ENCODE measurements around the gene NRCAM. TPM values are rescaled to one million over a fixed set of nuclear protein-coding genes. Genes with fewer than 3 reads are reported as not detected.

Gene NRCAM
- total and polyA plus RNA-seq, 2 of the 13 experiments (the other 11 are each of a cell fraction or from before 2014, with no cell fraction given): 0.31 to 0.33 TPM

DNA sequence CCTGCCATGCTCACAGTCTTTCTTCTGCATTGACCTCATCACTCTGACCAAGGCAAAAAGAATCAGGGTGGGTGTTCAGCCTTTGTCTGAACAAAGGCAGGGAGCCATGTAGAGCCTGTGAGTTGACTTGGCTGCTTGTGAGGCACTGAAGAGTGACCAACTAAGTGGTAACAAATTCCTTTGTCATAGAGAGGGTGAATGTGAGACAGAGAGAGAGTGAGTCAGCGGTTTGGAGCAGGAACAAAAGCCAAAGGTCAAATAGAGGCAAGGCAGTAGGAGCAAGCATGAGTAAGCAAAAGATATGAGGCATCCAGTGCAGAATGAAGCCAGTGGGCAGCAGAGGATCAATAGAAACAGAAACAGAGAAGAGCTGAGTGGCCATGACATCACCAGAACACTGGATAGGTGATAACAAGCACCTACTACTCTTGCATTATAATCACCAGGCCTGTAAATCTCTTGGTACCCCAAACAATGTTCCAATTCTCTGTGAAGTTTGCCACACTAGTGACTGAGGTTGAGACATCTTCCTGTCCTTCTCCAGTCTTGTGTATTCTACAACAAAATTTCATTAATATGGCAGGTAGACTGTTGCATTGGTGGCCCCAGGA, 209.9 kb downstream of the NRCAM start (continued):
- TF ChIP-seq RARA (CRISPR knock-in tag; IDR thresholded peaks at IDR 0.05) (peak; percentile 92), HES4 (CRISPR knock-in tag; IDR thresholded peaks at IDR 0.05; ENCODE audit: borderline replicate concordance) (no peak), TBX2 (CRISPR knock-in tag; IDR thresholded peaks at IDR 0.05; ENCODE audit: borderline replicate concordance) (peak; percentile 47; the same call in 1 of the 2 replicates), ZNF292 (CRISPR knock-in tag; IDR thresholded peaks at IDR 0.05; ENCODE audit: borderline replicate concordance, low read depth) (peak; percentile 55; the same call in 1 of the 2 replicates), GMEB2 (CRISPR knock-in tag; IDR thresholded peaks at IDR 0.05; ENCODE audit: low read depth) (no peak), ZNF816 (CRISPR knock-in tag; IDR thresholded peaks at IDR 0.05; ENCODE audit: borderline replicate concordance) (no peak), SRSF1 (optimal IDR thresholded peaks at IDR 0.05; ENCODE audit: low read depth, low read length) (no peak), MTF2 (CRISPR knock-in tag; IDR thresholded peaks at IDR 0.05; ENCODE audit: borderline replicate concordance) (no peak), ZNF644 (CRISPR knock-in tag; IDR thresholded peaks at IDR 0.05; ENCODE audit: low read depth) (peak; percentile 72), ETV5 (CRISPR knock-in tag; IDR thresholded peaks at IDR 0.05; ENCODE audit: borderline replicate concordance) (no peak), MYC (CRISPR knock-in tag; IDR thresholded peaks at IDR 0.05; ENCODE audit: borderline replicate concordance) (no peak), HNF4A (CRISPR knock-in tag; IDR thresholded peaks at IDR 0.05) (peak; percentile 69), ZFP36L1 (CRISPR knock-in tag; IDR thresholded peaks at IDR 0.05) (0 out of 2 replicates have a peak, but pooled peaks have one; percentile 41), FOXP4 (CRISPR knock-in tag; IDR thresholded peaks at IDR 0.05) (peak; percentile 52; the same call in 1 of the 2 replicates), ZNF331 (CRISPR knock-in tag; IDR thresholded peaks at IDR 0.05) (peak; percentile 74; the same call in 1 of the 2 replicates), ZNF230 (CRISPR knock-in tag; IDR thresholded peaks at IDR 0.05) (no peak), GTF2F1 (IDR thresholded peaks at IDR 0.05; ENCODE audit: low read length) (no peak), DMAP1 (CRISPR knock-in tag; IDR thresholded peaks at IDR 0.05) (0 out of 2 replicates have a peak, but pooled peaks have one; percentile 40), HNRNPL (IDR thresholded peaks at IDR 0.05; ENCODE audit: low read depth, low read length) (no peak), MTA3 (CRISPR knock-in tag; IDR thresholded peaks at IDR 0.05) (no peak), EEA1 (CRISPR knock-in tag; IDR thresholded peaks at IDR 0.05; ENCODE audit: borderline replicate concordance) (no peak), FOXA3 (CRISPR knock-in tag; IDR thresholded peaks at IDR 0.05) (peak; percentile 54)
- TF ChIP-seq, protein P1, sequence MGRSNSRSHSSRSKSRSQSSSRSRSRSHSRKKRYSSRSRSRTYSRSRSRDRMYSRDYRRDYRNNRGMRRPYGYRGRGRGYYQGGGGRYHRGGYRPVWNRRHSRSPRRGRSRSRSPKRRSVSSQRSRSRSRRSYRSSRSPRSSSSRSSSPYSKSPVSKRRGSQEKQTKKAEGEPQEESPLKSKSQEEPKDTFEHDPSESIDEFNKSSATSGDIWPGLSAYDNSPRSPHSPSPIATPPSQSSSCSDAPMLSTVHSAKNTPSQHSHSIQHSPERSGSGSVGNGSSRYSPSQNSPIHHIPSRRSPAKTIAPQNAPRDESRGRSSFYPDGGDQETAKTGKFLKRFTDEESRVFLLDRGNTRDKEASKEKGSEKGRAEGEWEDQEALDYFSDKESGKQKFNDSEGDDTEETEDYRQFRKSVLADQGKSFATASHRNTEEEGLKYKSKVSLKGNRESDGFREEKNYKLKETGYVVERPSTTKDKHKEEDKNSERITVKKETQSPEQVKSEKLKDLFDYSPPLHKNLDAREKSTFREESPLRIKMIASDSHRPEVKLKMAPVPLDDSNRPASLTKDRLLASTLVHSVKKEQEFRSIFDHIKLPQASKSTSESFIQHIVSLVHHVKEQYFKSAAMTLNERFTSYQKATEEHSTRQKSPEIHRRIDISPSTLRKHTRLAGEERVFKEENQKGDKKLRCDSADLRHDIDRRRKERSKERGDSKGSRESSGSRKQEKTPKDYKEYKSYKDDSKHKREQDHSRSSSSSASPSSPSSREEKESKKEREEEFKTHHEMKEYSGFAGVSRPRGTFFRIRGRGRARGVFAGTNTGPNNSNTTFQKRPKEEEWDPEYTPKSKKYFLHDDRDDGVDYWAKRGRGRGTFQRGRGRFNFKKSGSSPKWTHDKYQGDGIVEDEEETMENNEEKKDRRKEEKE (IDR thresholded peaks at IDR 0.05): no peak
- TF ChIP-seq, protein P2, sequence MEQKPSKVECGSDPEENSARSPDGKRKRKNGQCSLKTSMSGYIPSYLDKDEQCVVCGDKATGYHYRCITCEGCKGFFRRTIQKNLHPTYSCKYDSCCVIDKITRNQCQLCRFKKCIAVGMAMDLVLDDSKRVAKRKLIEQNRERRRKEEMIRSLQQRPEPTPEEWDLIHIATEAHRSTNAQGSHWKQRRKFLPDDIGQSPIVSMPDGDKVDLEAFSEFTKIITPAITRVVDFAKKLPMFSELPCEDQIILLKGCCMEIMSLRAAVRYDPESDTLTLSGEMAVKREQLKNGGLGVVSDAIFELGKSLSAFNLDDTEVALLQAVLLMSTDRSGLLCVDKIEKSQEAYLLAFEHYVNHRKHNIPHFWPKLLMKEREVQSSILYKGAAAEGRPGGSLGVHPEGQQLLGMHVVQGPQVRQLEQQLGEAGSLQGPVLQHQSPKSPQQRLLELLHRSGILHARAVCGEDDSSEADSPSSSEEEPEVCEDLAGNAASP (CRISPR knock-in tag; IDR thresholded peaks at IDR 0.05; ENCODE audit: borderline replicate concordance): peak; percentile 44; the same call in 1 of the 2 replicates

Measured in HepG2 (cell line).